IMR-90 (cell line): Measurements from ENCODE around the gene TNIP2. TPM values are rescaled to one million over a fixed set of nuclear protein-coding genes. Genes with fewer than 3 reads are reported as not detected.

Experiments used
- ATAC-seq: fragments of 200-7000 bp; cut with Tn5 transposase; 2 replicates; pipeline ENCODE4 v1.9.1; 2020; ENCODE audit warnings: low read depth, mild to moderate bottlenecking, moderate library complexity
- BruUV-seq: library from RNA; stranded (reverse); fragments of 400-500 nt; replicated peaks from 2 replicates; lab custom pipeline; 2021; lab: Mats Ljungman, UMichigan
- CTCF ChIA-PET: fragments of 300-600 bp; formaldehyde crosslinking; extraction: SDS; loops from one replicate; lab custom pipeline; 2021; ENCODE audit warnings: antibody characterized with exemption; lab: Yijun Ruan, JAX
- POLR2A ChIA-PET: fragments of 300-600 bp; sonication (Branson Sonifier 250); formaldehyde crosslinking; loops from one replicate; lab custom pipeline; 2022; ENCODE audit warnings: antibody characterized with exemption; ENCODE audit not compliant: unreplicated experiment; lab: Charles Lee
- DNase-seq: peaks from one replicate; pipeline ENCODE4 v3.0.0; 2013
- H2AFZ ChIP-seq: replicated peaks from 2 replicates; pipeline ENCODE3; 2013; ENCODE audit warnings: low read length, mild to moderate bottlenecking; ENCODE audit not compliant: poor library complexity
- H2AK5ac ChIP-seq: 2 replicates; pipeline ENCODE4 v1.6.1; 2013; ENCODE audit warnings: low read depth, low read length, inconsistent platforms
- H2AK9ac ChIP-seq: replicated peaks from 2 replicates; pipeline ENCODE3; 2013; ENCODE audit warnings: mild to moderate bottlenecking, low read depth, low read length, moderate library complexity; ENCODE audit not compliant: poor library complexity
- H2BK120ac ChIP-seq: 2 replicates; pipeline ENCODE4 v1.6.1; 2013; ENCODE audit warnings: low read depth, low read length, inconsistent platforms
- H2BK15ac ChIP-seq: 3 replicates; pipeline ENCODE4 v1.6.1; 2013; ENCODE audit warnings: low read depth, low read length, inconsistent platforms
- H2BK20ac ChIP-seq: 2 replicates; pipeline ENCODE4 v1.6.1; 2013; ENCODE audit warnings: low read depth, mild to moderate bottlenecking, inconsistent platforms, low read length, moderate library complexity
- H2BK5ac ChIP-seq: 2 replicates; pipeline ENCODE4 v1.6.1; 2013; ENCODE audit warnings: mild to moderate bottlenecking, low read depth, low read length, inconsistent platforms; ENCODE audit not compliant: poor library complexity, severe bottlenecking
- H3K14ac ChIP-seq: replicated peaks from 2 replicates; pipeline ENCODE4 v1.6.1; 2013; ENCODE audit warnings: low read depth, low read length, inconsistent platforms
- H3K18ac ChIP-seq: 2 replicates; pipeline ENCODE4 v1.6.1; 2013; ENCODE audit warnings: low read depth, low read length, control low read depth
- H3K23ac ChIP-seq: 2 replicates; pipeline ENCODE4 v1.6.1; 2013; ENCODE audit warnings: low read depth, low read length, inconsistent platforms
- H3K27ac ChIP-seq: 2 replicates; pipeline ENCODE4 v1.5.1; 2013; ENCODE audit warnings: mild to moderate bottlenecking, control low read depth, low read length; ENCODE audit not compliant: insufficient read depth
- H3K27me3 ChIP-seq: 2 replicates; pipeline ENCODE4 v1.6.1; 2013; ENCODE audit warnings: low read length; ENCODE audit not compliant: control insufficient read depth, insufficient read depth
- H3K36me3 ChIP-seq: 2 replicates; pipeline ENCODE4 v1.6.1; 2013; ENCODE audit warnings: low read length, mixed read lengths; ENCODE audit not compliant: control insufficient read depth, insufficient read depth
- H3K4ac ChIP-seq: 2 replicates; pipeline ENCODE4 v1.6.1; 2013; ENCODE audit warnings: low read depth, low read length, inconsistent platforms
- H3K4me1 ChIP-seq: 2 replicates; pipeline ENCODE4 v1.6.1; 2013; ENCODE audit warnings: low read length, mixed read lengths; ENCODE audit not compliant: control insufficient read depth, insufficient read depth
- H3K4me2 ChIP-seq: 2 replicates; pipeline ENCODE4 v1.6.1; 2013; ENCODE audit warnings: low read depth, mild to moderate bottlenecking, control low read depth, low read length, moderate library complexity
- H3K4me3 ChIP-seq: 2 replicates; pipeline ENCODE4 v1.5.1; 2013; ENCODE audit warnings: low read depth, mild to moderate bottlenecking, control low read depth, low read length, moderate library complexity; ENCODE audit not compliant: insufficient read depth
- H3K56ac ChIP-seq: 2 replicates; pipeline ENCODE4 v1.6.1; 2013; ENCODE audit warnings: low read length, inconsistent platforms; ENCODE audit not compliant: insufficient read depth; ENCODE audit errors: extremely low read depth
- H3K79me1 ChIP-seq, 2 experiments: 2 replicates each; pipeline ENCODE4 v1.6.1; 2013; ENCODE audit warnings: low read length in 2 of 2, inconsistent platforms in 1 of 2, low read depth in 1 of 2
- H3K9ac ChIP-seq: 2 replicates; pipeline ENCODE4 v1.6.1; 2013; ENCODE audit warnings: low read depth, low read length, control low read depth
- H3K9me1 ChIP-seq: 2 replicates; pipeline ENCODE4 v1.6.1; 2013; ENCODE audit warnings: low read length, inconsistent platforms; ENCODE audit not compliant: insufficient read depth
- H3K9me3 ChIP-seq: 2 replicates; pipeline ENCODE4 v1.6.1; 2013; ENCODE audit warnings: low read length; ENCODE audit not compliant: control insufficient read depth, insufficient read depth
- H4K20me1 ChIP-seq: 2 replicates; pipeline ENCODE4 v1.6.1; 2013; ENCODE audit warnings: low read length, inconsistent platforms; ENCODE audit not compliant: insufficient read depth
- H4K5ac ChIP-seq: 2 replicates; pipeline ENCODE4 v1.6.1; 2013; ENCODE audit warnings: mild to moderate bottlenecking, low read depth, low read length, control low read depth
- H4K8ac ChIP-seq, 2 experiments: 2 replicates each; pipeline ENCODE4 v1.6.1; 2013; ENCODE audit warnings: low read depth in 2 of 2, low read length in 2 of 2, control low read depth in 1 of 2, inconsistent platforms in 1 of 2
- H4K91ac ChIP-seq: 2 replicates; pipeline ENCODE4 v1.6.1; 2013; ENCODE audit warnings: low read depth, low read length, inconsistent platforms; ENCODE audit not compliant: insufficient read depth
- BHLHE40 ChIP-seq: fragments of 150-350 bp; IDR thresholded peaks from 2 replicates; pipeline ENCODE4 v1.6.1; 2016; ENCODE audit warnings: mild to moderate bottlenecking, low read depth, low read length
- CEBPB ChIP-seq: IDR thresholded peaks from 2 replicates; pipeline ENCODE4 v1.6.1; 2012; ENCODE audit warnings: low read depth, low read length, improper control_type of control experiment
- CHD1 ChIP-seq: IDR thresholded peaks from 2 replicates; pipeline ENCODE4 v1.6.1; 2012; ENCODE audit warnings: low read depth, low read length, improper control_type of control experiment
- FOS ChIP-seq: fragments of 150-350 bp; IDR thresholded peaks from 2 replicates; pipeline ENCODE4 v1.6.1; 2016; ENCODE audit warnings: low read depth, low read length
- MAFK ChIP-seq: IDR thresholded peaks from 2 replicates; pipeline ENCODE4 v1.6.1; 2012; ENCODE audit warnings: low read depth, low read length, improper control_type of control experiment
- MXI1 ChIP-seq: IDR thresholded peaks from 2 replicates; pipeline ENCODE4 v1.6.1; 2012; ENCODE audit warnings: low read depth, mild to moderate bottlenecking, low read length, moderate library complexity, borderline replicate concordance
- NFE2L2 ChIP-seq: fragments of 150-350 bp; IDR thresholded peaks from 2 replicates; pipeline ENCODE4 v1.6.1; 2016; ENCODE audit warnings: low read depth, mild to moderate bottlenecking, low read length
- POLR2A ChIP-seq: IDR thresholded peaks from 2 replicates; pipeline ENCODE4 v1.6.1; 2012; ENCODE audit warnings: mild to moderate bottlenecking, low read depth, low read length
- RAD21 ChIP-seq: IDR thresholded peaks from 2 replicates; pipeline ENCODE4 v1.6.1; 2012; ENCODE audit warnings: low read length, improper control_type of control experiment
- RCOR1 ChIP-seq: IDR thresholded peaks from 2 replicates; pipeline ENCODE4 v1.6.1; 2012; ENCODE audit warnings: mild to moderate bottlenecking, low read length, improper control_type of control experiment; ENCODE audit not compliant: insufficient replicate concordance
- RFX5 ChIP-seq: IDR thresholded peaks from 2 replicates; pipeline ENCODE4 v1.8.0; 2012; ENCODE audit warnings: low read depth, mild to moderate bottlenecking, low read length, moderate library complexity
- SMC3 ChIP-seq: fragments of 150-350 bp; IDR thresholded peaks from 2 replicates; pipeline ENCODE4 v1.6.1; 2016; ENCODE audit warnings: low read depth, mild to moderate bottlenecking, antibody characterized with exemption, low read length, moderate library complexity
- WGBS, 2 experiments: methylation state at CpG; one replicate each; pipeline versions ENCODE4 v1.1.5 to v1.1.7; 2013; ENCODE audit warnings: missing lambda C conversion rate in 2 of 2; ENCODE audit not compliant: insufficient read length in 1 of 2; ENCODE audit errors: extremely low coverage in 2 of 2; 5-methylcytosine and 5-hydroxymethylcytosine counted together
- dilution Hi-C: fragments of 300-500 bp; cut with HindIII; formaldehyde crosslinking; loops from one replicate; pipeline ENCODE4 v1.14.3; 2018; ENCODE audit warnings: low sequenced_read_pairs; ENCODE audit not compliant: unreplicated experiment
- in situ Hi-C: fragments of 300-500 bp; cut with MboI; formaldehyde crosslinking; loops from 3 replicates; pipeline ENCODE4 v1.14.3; 2019; ENCODE audit warnings: low sequenced_read_pairs, inconsistent platforms, mixed read lengths
- intact Hi-C: fragments of 100-400 bp; cut with micrococcal nuclease; formaldehyde crosslinking; loops from 2 replicates; pipeline ENCODE4 v1.10.0; 2022
- polyA plus RNA-seq, 3 experiments: library from polyadenylated mRNA; depleted of rRNA; stranded (reverse); fragments of >200 nt; gene quantifications; 2 replicates each; pipeline ENCODE4 v1.2.3, GENCODE V29; 2012; ENCODE audit warnings: low replicate concordance in 1 of 3
- total RNA-seq: library from RNA; depleted of rRNA; stranded (reverse); fragments of >200 nt; gene quantifications from 2 replicates; pipeline ENCODE4 v1.2.3, GENCODE V29; 2012
- TF ChIP-seq, protein P1 (sequence below): conservative IDR thresholded peaks from 2 replicates; pipeline ENCODE4 v1.5.1; 2012; ENCODE audit warnings: mild to moderate bottlenecking, low read depth, low read length, improper control_type of control experiment
- TF ChIP-seq, protein P2 (sequence below): fragments of 150-350 bp; IDR thresholded peaks from 2 replicates; pipeline ENCODE4 v1.6.1; 2016; ENCODE audit warnings: low read depth, mild to moderate bottlenecking, low read length, moderate library complexity, borderline replicate concordance
- TF ChIP-seq, protein P3 (sequence below): fragments of 150-350 bp; IDR thresholded peaks from 2 replicates; pipeline ENCODE4 v1.6.1; 2017; ENCODE audit warnings: mild to moderate bottlenecking, antibody characterized with exemption, low read length, low read depth

TNIP2 gene
- total and polyA plus RNA-seq, 2 of the 4 experiments (the other 2 are of a cell fraction), result 33.3 to 38.5 TPM

DNA sequence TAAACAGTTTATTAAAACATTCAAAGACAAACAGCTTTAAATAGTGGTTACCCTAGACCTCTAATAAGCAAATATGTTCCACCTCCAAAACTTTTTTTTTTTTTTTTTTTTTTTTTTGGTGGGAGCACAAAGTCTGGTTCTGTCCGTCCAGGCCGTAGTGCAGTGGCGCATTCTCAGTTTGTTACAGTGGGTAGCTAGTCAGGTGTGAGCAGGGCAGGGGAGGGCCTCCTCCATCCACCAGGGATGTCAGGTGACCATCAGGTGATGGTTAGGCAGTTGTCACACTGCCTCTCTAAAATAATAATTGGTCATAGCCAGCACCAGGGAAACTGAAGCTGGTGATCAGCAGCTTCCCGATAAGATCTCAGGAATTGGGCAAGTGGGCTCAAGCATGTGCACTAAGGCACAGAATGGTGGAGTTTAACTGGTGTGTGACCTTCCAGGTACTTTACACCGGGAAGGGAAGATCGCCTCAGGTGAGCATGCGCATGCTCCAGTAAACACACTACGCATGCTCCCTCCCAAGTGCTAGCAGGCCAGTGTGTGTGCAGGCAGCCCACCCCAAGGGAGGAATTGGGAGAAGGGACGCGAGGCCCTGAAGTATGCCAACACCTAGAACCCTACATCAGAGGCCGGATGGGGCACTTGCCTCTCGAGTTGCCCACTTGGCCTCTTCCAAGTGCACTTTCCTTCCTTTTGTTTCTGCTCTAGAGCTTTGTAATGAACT lies 27.2 kb downstream of the TNIP2 start:
- intact Hi-C loops, result no loop called here
- no peak overlapping the region for H3K4me3 ChIP-seq
- no peaks in the 10 kb centered on the region; the same call in 1 of the 2 replicates for H4K20me1 ChIP-seq
- H4K5ac ChIP-seq, result no peak overlapping the region
- no peak overlapping the region for H3K9ac ChIP-seq
- H3K4ac ChIP-seq, result no peak overlapping the region
- no peak overlapping the region for H2AFZ ChIP-seq
- H3K9me3 ChIP-seq, result no peaks in the 10 kb centered on the region
- peaks cover 5% of the 10 kb centered on the region; the same call in 1 of the 2 replicates for H3K9me1 ChIP-seq
- H3K18ac ChIP-seq, result no peak overlapping the region
- H4K8ac ChIP-seq, result no peak overlapping the region
- no peak overlapping the region for H3K23ac ChIP-seq
- 100% methylated on average over 1 of the region's 12 CpGs; no CpG with 5 or more reads in 1 of the 2 experiments for WGBS, 2 experiments
- no peak for ATAC-seq
- H3K4me1 ChIP-seq, result no peaks in the 10 kb centered on the region
- H2AK9ac ChIP-seq, result no peak overlapping the region
- no peak overlapping the region for H2BK120ac ChIP-seq
- H3K27me3 ChIP-seq, result no peaks in the 10 kb centered on the region
- no peak overlapping the region for H3K14ac ChIP-seq
- H3K27ac ChIP-seq, result no peak overlapping the region
- no peak overlapping the region for H2BK5ac ChIP-seq
- H2BK15ac ChIP-seq, result no peak overlapping the region
- peaks cover 37% of the 10 kb centered on the region for H3K36me3 ChIP-seq
- dilution Hi-C loops, result no loop called here
- in situ Hi-C loops, result no loop called here
- DNase-seq, result no peak
- POLR2A ChIA-PET, result no interaction called here
- no peak overlapping the region for H4K91ac ChIP-seq
- no peak overlapping the region for H2AK5ac ChIP-seq
- BruUV-seq, result no TSS peak
- H3K79me1 ChIP-seq, result peaks cover 3 to 6% of the 10 kb centered on the region in 2 experiments; a peak in 3 of 4 replicates
- H3K4me2 ChIP-seq, result no peak overlapping the region
- CTCF ChIA-PET, result interaction anchor here (0.8 kb wide), 1 partner anchor 17 kb away, joined by 4 read pairs; no protein-coding TSS in a partner anchor
- H2BK20ac ChIP-seq, result no peak overlapping the region
- H3K56ac ChIP-seq, result no peak overlapping the region
- TF ChIP-seq FOS (no peak), RAD21 (no peak), RFX5 (no peak), SMC3 (no peak), MXI1 (no peak), NFE2L2 (no peak), CHD1 (no peak), CEBPB (no peak), RCOR1 (no peak), POLR2A (no peak), MAFK (no peak), BHLHE40 (no peak)
- TF ChIP-seq, protein P1, sequence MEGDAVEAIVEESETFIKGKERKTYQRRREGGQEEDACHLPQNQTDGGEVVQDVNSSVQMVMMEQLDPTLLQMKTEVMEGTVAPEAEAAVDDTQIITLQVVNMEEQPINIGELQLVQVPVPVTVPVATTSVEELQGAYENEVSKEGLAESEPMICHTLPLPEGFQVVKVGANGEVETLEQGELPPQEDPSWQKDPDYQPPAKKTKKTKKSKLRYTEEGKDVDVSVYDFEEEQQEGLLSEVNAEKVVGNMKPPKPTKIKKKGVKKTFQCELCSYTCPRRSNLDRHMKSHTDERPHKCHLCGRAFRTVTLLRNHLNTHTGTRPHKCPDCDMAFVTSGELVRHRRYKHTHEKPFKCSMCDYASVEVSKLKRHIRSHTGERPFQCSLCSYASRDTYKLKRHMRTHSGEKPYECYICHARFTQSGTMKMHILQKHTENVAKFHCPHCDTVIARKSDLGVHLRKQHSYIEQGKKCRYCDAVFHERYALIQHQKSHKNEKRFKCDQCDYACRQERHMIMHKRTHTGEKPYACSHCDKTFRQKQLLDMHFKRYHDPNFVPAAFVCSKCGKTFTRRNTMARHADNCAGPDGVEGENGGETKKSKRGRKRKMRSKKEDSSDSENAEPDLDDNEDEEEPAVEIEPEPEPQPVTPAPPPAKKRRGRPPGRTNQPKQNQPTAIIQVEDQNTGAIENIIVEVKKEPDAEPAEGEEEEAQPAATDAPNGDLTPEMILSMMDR, result no peak
- TF ChIP-seq, protein P2, sequence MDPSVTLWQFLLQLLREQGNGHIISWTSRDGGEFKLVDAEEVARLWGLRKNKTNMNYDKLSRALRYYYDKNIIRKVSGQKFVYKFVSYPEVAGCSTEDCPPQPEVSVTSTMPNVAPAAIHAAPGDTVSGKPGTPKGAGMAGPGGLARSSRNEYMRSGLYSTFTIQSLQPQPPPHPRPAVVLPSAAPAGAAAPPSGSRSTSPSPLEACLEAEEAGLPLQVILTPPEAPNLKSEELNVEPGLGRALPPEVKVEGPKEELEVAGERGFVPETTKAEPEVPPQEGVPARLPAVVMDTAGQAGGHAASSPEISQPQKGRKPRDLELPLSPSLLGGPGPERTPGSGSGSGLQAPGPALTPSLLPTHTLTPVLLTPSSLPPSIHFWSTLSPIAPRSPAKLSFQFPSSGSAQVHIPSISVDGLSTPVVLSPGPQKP, result no peak
- TF ChIP-seq, protein P3, sequence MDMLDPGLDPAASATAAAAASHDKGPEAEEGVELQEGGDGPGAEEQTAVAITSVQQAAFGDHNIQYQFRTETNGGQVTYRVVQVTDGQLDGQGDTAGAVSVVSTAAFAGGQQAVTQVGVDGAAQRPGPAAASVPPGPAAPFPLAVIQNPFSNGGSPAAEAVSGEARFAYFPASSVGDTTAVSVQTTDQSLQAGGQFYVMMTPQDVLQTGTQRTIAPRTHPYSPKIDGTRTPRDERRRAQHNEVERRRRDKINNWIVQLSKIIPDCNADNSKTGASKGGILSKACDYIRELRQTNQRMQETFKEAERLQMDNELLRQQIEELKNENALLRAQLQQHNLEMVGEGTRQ, result no peak
